Astrocyte (in vitro differentiated cells and primary cell): ENCODE results near the gene DCLRE1C. TPM values are rescaled to one million over a fixed set of nuclear protein-coding genes. Genes with fewer than 3 reads are reported as not detected.

Experiments
- DNase-seq: peaks from one replicate; pipeline ENCODE4 v3.0.0-alpha.2; 2010; ENCODE audit warnings: low read depth
- FAIRE-seq: peaks from 2 replicates; lab custom pipeline; 2011; peaks lifted over from hg19 to GRCh38; lab: Jason Lieb, UNC
- H2AFZ ChIP-seq: 2 replicates; pipeline ENCODE4 v1.6.0; 2012; ENCODE audit warnings: low read depth, low read length, inconsistent platforms
- H3K27ac ChIP-seq: 2 replicates; pipeline ENCODE4 v1.5.1; 2011; ENCODE audit warnings: low read depth, low read length, inconsistent platforms
- H3K27me3 ChIP-seq: 2 replicates; pipeline ENCODE4 v1.6.0; 2011; ENCODE audit warnings: low read length, inconsistent platforms; ENCODE audit not compliant: insufficient read depth
- H3K36me3 ChIP-seq: 2 replicates; pipeline ENCODE4 v1.5.1; 2011; ENCODE audit warnings: low read length, inconsistent platforms; ENCODE audit not compliant: insufficient read depth
- H3K4me1 ChIP-seq: 2 replicates; pipeline ENCODE4 v1.5.1; 2011; ENCODE audit warnings: low read length, inconsistent platforms; ENCODE audit not compliant: insufficient read depth
- H3K4me2 ChIP-seq: 2 replicates; pipeline ENCODE4 v1.6.0; 2012; ENCODE audit warnings: low read length, inconsistent platforms
- H3K4me3 ChIP-seq: 2 replicates; pipeline ENCODE4 v1.5.1; 2011; ENCODE audit warnings: low read depth, mild to moderate bottlenecking, low read length, inconsistent platforms; ENCODE audit not compliant: insufficient read depth
- H3K79me2 ChIP-seq: 2 replicates; pipeline ENCODE4 v1.6.0; 2012; ENCODE audit warnings: mild to moderate bottlenecking, low read length, inconsistent platforms; ENCODE audit not compliant: insufficient read depth
- H3K9ac ChIP-seq: 2 replicates; pipeline ENCODE4 v1.6.0; 2012; ENCODE audit warnings: mild to moderate bottlenecking, low read length, inconsistent platforms
- H3K9me3 ChIP-seq: 2 replicates; pipeline ENCODE4 v1.5.1; 2012; ENCODE audit warnings: low read depth, mild to moderate bottlenecking, low read length, inconsistent platforms; ENCODE audit not compliant: insufficient read depth
- H4K20me1 ChIP-seq: 2 replicates; pipeline ENCODE4 v1.6.0; 2012; ENCODE audit warnings: low read length, inconsistent platforms; ENCODE audit not compliant: insufficient read depth
- H3K27ac Mint-ChIP-seq: one replicate; pipeline ENCODE4 v1.8.0; 2021; ENCODE audit warnings: mild to moderate bottlenecking, mixed read lengths; ENCODE audit not compliant: unreplicated experiment
- H3K27me3 Mint-ChIP-seq: one replicate; pipeline ENCODE4 v1.8.0; 2021; ENCODE audit warnings: low read depth, mixed read lengths; ENCODE audit not compliant: unreplicated experiment
- H3K36me3 Mint-ChIP-seq: one replicate; pipeline ENCODE4 v1.8.0; 2021; ENCODE audit warnings: low read depth, mixed read lengths; ENCODE audit not compliant: unreplicated experiment
- H3K4me1 Mint-ChIP-seq: one replicate; pipeline ENCODE4 v1.8.0; 2021; ENCODE audit warnings: low read depth, mixed read lengths; ENCODE audit not compliant: unreplicated experiment
- H3K4me3 Mint-ChIP-seq: one replicate; pipeline ENCODE4 v1.8.0; 2021; ENCODE audit warnings: mild to moderate bottlenecking, moderate library complexity, mixed read lengths; ENCODE audit not compliant: unreplicated experiment
- H3K9me3 Mint-ChIP-seq: one replicate; pipeline ENCODE4 v1.8.0; 2021; ENCODE audit warnings: mild to moderate bottlenecking, mixed read lengths; ENCODE audit not compliant: unreplicated experiment
- EZH2 ChIP-seq: IDR thresholded peaks from 2 replicates; pipeline ENCODE4 v1.6.1; 2012; ENCODE audit warnings: mild to moderate bottlenecking, low read length, inconsistent platforms; ENCODE audit not compliant: insufficient read depth
- total RNA-seq: library from RNA; stranded (reverse); gene quantifications from 2 replicates; pipeline ENCODE4 v1.2.1, GENCODE V29; 2021
- TF ChIP-seq, protein P1 (sequence below): IDR thresholded peaks from 2 replicates; pipeline ENCODE4 v1.5.1; 2011; ENCODE audit warnings: low read depth, mild to moderate bottlenecking, inconsistent platforms, low read length, moderate library complexity; ENCODE audit not compliant: insufficient read depth

Gene DCLRE1C
- total RNA-seq, 1 donor from 2014 or later = 10.1 TPM

DNA sequence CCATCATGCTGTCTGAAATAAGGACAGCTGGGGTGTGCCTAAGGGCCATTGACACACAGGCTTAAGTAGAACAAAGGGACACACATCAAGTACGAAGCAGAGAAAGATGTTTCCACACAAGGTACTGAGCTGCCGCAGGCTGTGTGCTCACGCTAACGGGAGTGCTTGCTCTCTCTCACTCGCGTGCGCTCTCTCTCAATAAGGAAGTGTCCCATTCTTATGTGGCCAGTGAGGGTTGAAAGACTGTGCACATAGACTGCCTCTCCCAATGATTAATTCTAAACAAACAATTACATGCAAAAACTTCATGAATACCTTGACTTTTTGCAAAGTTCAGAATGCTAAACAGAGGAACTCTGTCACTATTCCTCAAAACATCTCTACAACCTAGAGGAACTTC lies 29.9 kb downstream of the DCLRE1C start:
- Mint-ChIP-seq H3K36me3 (peaks cover 35% of the 10 kb centered on the region), H3K4me3 (no peak overlapping the region)
- H2AFZ ChIP-seq = no peak overlapping the region

DNA sequence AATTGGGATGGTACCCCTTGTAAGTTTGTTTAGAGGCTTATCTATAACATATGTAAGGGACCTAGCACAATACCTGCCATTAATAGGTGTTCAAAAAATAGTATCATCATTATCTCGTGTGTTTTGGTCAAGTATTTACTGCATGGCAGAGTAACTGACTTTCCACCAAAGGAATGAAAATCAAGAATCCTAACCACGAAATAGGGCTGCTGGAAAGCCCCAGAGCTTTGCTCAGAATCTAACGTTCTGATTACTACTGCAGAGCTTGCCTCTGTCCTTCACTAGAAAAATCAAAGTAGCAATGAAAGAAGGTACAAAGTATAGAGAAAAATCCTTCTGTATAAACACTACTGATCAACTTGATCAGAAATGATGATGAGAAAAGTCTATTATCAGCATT lies 34.9 kb downstream of the DCLRE1C start:
- Histone ChIP-seq H3K4me3 (no peak overlapping the region), H3K27ac (no peak overlapping the region), H3K4me2 (no peak overlapping the region), H3K79me2 (peaks cover 2% of the 10 kb centered on the region), H3K4me1 (no peaks in the 10 kb centered on the region), H2AFZ (no peak overlapping the region), H3K9ac (no peak overlapping the region), H3K9me3 (peaks cover 8% of the 10 kb centered on the region), H4K20me1 (no peaks in the 10 kb centered on the region), H3K27me3 (no peaks in the 10 kb centered on the region), H3K36me3 (peaks cover 64% of the 10 kb centered on the region)
- FAIRE-seq (no peak), DNase-seq (peak; percentile 3)
- no peak overlapping the region for H3K4me3 Mint-ChIP-seq
- no peak overlapping the region for H3K27ac Mint-ChIP-seq
- TF ChIP-seq EZH2 = no peak
- TF ChIP-seq, protein P1, sequence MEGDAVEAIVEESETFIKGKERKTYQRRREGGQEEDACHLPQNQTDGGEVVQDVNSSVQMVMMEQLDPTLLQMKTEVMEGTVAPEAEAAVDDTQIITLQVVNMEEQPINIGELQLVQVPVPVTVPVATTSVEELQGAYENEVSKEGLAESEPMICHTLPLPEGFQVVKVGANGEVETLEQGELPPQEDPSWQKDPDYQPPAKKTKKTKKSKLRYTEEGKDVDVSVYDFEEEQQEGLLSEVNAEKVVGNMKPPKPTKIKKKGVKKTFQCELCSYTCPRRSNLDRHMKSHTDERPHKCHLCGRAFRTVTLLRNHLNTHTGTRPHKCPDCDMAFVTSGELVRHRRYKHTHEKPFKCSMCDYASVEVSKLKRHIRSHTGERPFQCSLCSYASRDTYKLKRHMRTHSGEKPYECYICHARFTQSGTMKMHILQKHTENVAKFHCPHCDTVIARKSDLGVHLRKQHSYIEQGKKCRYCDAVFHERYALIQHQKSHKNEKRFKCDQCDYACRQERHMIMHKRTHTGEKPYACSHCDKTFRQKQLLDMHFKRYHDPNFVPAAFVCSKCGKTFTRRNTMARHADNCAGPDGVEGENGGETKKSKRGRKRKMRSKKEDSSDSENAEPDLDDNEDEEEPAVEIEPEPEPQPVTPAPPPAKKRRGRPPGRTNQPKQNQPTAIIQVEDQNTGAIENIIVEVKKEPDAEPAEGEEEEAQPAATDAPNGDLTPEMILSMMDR = no peak
- H3K27me3 Mint-ChIP-seq = no peaks in the 10 kb centered on the region
- H3K36me3 Mint-ChIP-seq = peaks cover 36% of the 10 kb centered on the region
- H3K4me1 Mint-ChIP-seq = peaks cover 5% of the 10 kb centered on the region
- no peaks in the 10 kb centered on the region for H3K9me3 Mint-ChIP-seq

More for the DNA sequence above, 29.9 kb downstream of the DCLRE1C start:
- H4K20me1 ChIP-seq = no peaks in the 10 kb centered on the region
- TF ChIP-seq, protein P1 = no peak
- TF ChIP-seq EZH2 = no peak
- H3K27me3 Mint-ChIP-seq = no peaks in the 10 kb centered on the region
- no peak for DNase-seq
- H3K4me3 ChIP-seq = no peak overlapping the region
- peaks cover 3% of the 10 kb centered on the region for H3K79me2 ChIP-seq
- H3K27me3 ChIP-seq = no peaks in the 10 kb centered on the region
- no peak for FAIRE-seq
- no peaks in the 10 kb centered on the region for H3K4me1 ChIP-seq
- H3K36me3 ChIP-seq = peaks cover 54% of the 10 kb centered on the region
- H3K27ac ChIP-seq = no peak overlapping the region
- H3K9me3 Mint-ChIP-seq = no peaks in the 10 kb centered on the region
- no peak overlapping the region for H3K4me2 ChIP-seq
- H3K9me3 ChIP-seq = no peaks in the 10 kb centered on the region
- peaks cover 3% of the 10 kb centered on the region for H3K4me1 Mint-ChIP-seq
- H3K9ac ChIP-seq = no peak overlapping the region
- no peak overlapping the region for H3K27ac Mint-ChIP-seq

DNA sequence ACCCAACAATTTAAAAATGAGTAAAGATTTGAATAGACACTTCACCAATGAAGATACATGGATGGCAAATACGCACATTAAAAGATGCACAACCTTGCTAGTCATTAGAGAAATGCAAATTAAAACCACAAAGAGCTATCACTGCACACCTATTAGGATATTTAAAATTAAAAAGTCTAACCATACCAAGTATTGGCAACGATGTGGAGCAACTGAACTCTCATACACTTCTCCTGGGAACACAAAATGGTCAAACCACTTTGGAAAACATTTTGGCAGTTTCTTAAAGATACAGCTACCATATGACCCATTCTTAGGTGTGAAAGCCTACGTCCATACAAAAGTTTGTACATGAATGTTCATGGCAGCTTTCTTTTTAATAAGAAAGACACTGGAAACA lies 36.1 kb downstream of the DCLRE1C start:
- Histone ChIP-seq H4K20me1 (no peaks in the 10 kb centered on the region), H3K4me1 (no peaks in the 10 kb centered on the region), H3K9ac (no peak overlapping the region), H3K27me3 (no peaks in the 10 kb centered on the region), H3K4me2 (no peak overlapping the region), H3K9me3 (peaks cover 8% of the 10 kb centered on the region), H2AFZ (no peak overlapping the region), H3K4me3 (no peak overlapping the region), H3K79me2 (peaks cover 3% of the 10 kb centered on the region), H3K36me3 (peaks cover 56% of the 10 kb centered on the region), H3K27ac (no peak overlapping the region)
- DNase-seq (no peak), FAIRE-seq (no peak)
- H3K27me3 Mint-ChIP-seq = no peaks in the 10 kb centered on the region
- no peak for TF ChIP-seq EZH2
- TF ChIP-seq, protein P1 = no peak
- H3K4me1 Mint-ChIP-seq = peaks cover 5% of the 10 kb centered on the region
- no peaks in the 10 kb centered on the region for H3K9me3 Mint-ChIP-seq
- H3K27ac Mint-ChIP-seq = no peak overlapping the region
- no peak overlapping the region for H3K4me3 Mint-ChIP-seq
- peaks cover 39% of the 10 kb centered on the region for H3K36me3 Mint-ChIP-seq
